GM12872 (cell line): ENCODE data around the gene DSG3.

ENCODE experiments used
- CTCF ChIP-seq: IDR thresholded peaks from 3 replicates; pipeline ENCODE4 v1.5.1; 2011; ENCODE audit warnings: low read depth, mild to moderate bottlenecking, low read length, moderate library complexity; ENCODE audit not compliant: insufficient read depth

The DSG3 gene

GRCh38 chr18:31491586-31491985 lies 44.0 kb downstream of the DSG3 start:
- no peak for TF ChIP-seq CTCF

GRCh38 chr18:31492671-31493070 lies 45.1 kb downstream of the DSG3 start:
- no peak for TF ChIP-seq CTCF

GRCh38 chr18:31493171-31493570 lies 45.6 kb downstream of the DSG3 start:
- no peak for TF ChIP-seq CTCF

GRCh38 chr18:31493941-31494340 lies 46.4 kb downstream of the DSG3 start:
- no peak for TF ChIP-seq CTCF

GRCh38 chr18:31497404-31497835 lies 49.9 kb downstream of the DSG3 start:
- TF ChIP-seq CTCF = no peak

- TF ChIP-seq CTCF = no peak
These were observed 50.5 kb downstream of the DSG3 start, which contains the start of gene DSG2 for GRCh38 chr18:31497836-31498573. DSG2 (plus strand) TSS chr18:31498177; CDS start chr18:31498252, 75 bp downstream.

- TF ChIP-seq CTCF = no peak
These were observed 51.3 kb downstream of the DSG3 start for GRCh38 chr18:31498574-31499524.
